GM12892 (cell line): Measurements from ENCODE around the gene KRTAP12-1.

Source experiments
- POLR2A ChIP-seq: IDR thresholded peaks from 2 replicates; pipeline ENCODE4 v1.6.1; 2011; ENCODE audit warnings: low read depth, low read length, control low read depth
- POLR2AphosphoS5 ChIP-seq: IDR thresholded peaks from 2 replicates; pipeline ENCODE4 v1.6.1; 2011; ENCODE audit warnings: low read depth, low read length, control low read depth
- TAF1 ChIP-seq: IDR thresholded peaks from 2 replicates; pipeline ENCODE4 v1.6.1; 2011; ENCODE audit warnings: low read depth, mild to moderate bottlenecking, control low read depth, low read length, borderline replicate concordance

DNA sequence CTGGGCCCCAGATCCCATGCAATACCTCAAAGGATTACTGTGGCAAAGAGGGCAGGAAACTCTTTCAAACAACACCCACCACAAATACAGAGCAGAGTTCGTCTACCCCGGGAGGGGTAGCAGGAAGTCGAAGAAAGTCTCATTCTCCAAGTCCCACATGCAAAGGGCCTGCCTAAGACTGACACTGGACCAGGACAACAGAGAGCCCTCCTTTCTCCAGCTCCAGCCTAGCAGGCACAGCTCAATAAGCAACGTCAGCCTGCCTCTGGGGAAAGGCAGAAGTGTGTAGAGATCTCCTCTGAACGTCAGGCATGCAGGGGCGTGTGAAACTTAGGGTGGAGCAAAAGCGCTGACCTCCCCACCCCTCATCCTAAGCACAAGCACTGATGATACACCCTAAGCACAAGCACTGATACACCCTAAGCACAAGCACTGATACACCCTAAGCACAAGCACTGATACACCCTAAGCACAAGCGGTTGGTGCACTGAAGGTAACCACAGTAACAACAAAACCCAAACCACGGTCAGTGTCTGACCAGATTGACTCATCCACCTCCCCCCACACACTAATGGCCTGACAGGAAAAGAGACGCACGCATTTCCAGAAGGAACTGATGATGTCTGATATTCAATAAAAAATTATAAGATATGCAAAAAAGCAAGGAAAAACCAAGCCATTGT, 22.9 kb downstream of the KRTAP12-1 start:
- no peak for TF ChIP-seq POLR2A
- no peak for TF ChIP-seq POLR2AphosphoS5
- no peak for TF ChIP-seq TAF1
